Epithelial cell of proximal tubule (primary cell): ENCODE data around the gene TAAR6. TPM values are rescaled to one million over a fixed set of nuclear protein-coding genes. Genes with fewer than 3 reads are reported as not detected.

Experiments
- DNase-seq: peaks from one replicate; pipeline ENCODE4 v3.0.0-alpha.2; 2011; ENCODE audit warnings: low read depth
- H3K4me3 ChIP-seq: 2 replicates; pipeline ENCODE4 v1.5.1; 2011; ENCODE audit warnings: low read depth, mild to moderate bottlenecking, low read length
- total RNA-seq: library from RNA; depleted of rRNA; stranded (reverse); fragments of >200 nt; gene quantifications from 2 replicates; pipeline ENCODE4 v1.2.3, GENCODE V29; 2015
- TF ChIP-seq, protein P1 (sequence below): conservative IDR thresholded peaks from 2 replicates; pipeline ENCODE4 v1.5.1; 2012; ENCODE audit warnings: low read depth, mild to moderate bottlenecking, low read length

Gene TAAR6
- total RNA-seq, 1 donor from 2014 or later: not detected

DNA sequence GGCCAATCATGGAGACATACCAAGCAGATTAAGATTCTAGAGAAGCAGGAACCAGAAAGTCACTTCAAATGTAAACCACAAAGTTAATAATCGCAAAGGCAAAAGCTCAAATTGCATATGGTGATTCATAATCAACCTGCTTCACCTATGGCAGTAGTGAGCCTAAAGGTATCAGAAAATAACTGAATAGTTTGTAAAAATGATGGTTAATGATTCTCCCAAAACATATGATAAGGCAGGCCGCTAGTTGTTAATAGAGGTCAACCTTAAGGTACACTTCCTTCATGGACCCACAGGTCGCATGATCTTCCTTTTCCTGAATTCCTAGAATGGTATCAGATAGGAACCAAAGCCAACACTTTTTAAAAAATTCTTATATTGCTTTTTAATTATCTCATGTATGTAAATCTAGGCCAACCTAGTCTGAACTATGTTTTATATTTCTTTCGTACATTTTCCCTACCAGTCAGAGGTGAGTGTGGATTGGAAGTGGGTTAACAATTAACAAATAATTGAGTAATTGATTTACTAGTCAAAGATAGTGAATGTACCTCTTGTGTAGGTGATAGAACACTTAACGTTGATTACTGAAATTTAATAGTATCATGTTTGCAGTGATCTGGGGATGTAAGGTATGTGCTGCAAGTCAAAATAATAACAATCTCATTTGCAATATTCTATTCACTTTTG, 37.6 kb downstream of the TAAR6 start:
- TF ChIP-seq, protein P1, sequence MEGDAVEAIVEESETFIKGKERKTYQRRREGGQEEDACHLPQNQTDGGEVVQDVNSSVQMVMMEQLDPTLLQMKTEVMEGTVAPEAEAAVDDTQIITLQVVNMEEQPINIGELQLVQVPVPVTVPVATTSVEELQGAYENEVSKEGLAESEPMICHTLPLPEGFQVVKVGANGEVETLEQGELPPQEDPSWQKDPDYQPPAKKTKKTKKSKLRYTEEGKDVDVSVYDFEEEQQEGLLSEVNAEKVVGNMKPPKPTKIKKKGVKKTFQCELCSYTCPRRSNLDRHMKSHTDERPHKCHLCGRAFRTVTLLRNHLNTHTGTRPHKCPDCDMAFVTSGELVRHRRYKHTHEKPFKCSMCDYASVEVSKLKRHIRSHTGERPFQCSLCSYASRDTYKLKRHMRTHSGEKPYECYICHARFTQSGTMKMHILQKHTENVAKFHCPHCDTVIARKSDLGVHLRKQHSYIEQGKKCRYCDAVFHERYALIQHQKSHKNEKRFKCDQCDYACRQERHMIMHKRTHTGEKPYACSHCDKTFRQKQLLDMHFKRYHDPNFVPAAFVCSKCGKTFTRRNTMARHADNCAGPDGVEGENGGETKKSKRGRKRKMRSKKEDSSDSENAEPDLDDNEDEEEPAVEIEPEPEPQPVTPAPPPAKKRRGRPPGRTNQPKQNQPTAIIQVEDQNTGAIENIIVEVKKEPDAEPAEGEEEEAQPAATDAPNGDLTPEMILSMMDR: no peak
- DNase-seq: peak; percentile 55
- H3K4me3 ChIP-seq: no peak overlapping the region

DNA sequence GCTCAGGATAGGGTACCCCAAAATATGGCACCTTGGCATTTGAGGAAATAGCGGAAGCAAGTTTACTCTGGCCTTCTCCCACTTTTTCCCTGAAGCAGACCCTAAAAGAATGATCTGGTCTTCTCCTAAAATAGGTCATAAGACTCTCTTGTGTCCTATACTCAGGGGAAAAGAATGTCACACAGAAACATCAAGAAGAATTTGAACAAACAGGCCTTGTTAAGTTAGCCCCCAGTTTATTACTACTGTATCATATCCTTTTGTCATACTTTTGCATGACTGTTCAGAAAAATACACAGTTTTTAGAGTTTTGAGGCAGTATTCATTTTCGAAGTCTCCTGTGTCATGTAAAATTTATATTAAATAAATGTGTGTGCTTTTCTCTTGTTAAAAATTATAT, 41.5 kb downstream of the TAAR6 start:
- no peak for DNase-seq
- TF ChIP-seq, protein P1: no peak
- H3K4me3 ChIP-seq: no peak overlapping the region

DNA sequence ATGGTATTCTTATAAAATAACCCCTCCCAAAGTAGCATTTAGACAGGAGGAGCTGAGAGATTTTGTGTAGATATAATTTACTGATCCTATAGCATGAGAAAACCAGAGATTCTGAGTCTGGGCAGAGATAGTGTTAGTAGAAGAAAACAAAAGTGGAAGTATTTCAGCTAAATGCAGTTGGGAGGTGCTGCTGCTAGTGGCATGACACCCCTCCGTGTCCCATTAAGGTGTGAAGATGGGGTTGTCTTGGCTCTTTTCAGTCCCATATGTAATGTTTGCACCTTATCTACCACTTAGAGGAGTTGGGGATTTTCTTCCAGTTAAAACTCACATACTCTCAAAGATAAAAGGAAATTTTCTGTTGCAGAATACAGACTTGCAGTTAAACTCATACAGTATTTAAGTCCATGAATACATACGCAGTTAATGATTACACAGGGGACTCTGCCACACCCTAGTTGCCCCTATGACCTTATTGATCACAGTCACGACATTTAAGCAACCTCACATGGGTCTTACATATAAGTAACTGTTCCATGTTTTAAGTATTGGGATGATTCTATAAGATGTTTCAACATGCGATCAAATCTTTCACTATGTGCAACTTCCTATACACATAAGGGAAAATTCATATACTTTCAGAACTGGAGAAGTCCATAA, 42.5 kb downstream of the TAAR6 start:
- DNase-seq: no peak
- TF ChIP-seq, protein P1: no peak
- no peak overlapping the region for H3K4me3 ChIP-seq

DNA sequence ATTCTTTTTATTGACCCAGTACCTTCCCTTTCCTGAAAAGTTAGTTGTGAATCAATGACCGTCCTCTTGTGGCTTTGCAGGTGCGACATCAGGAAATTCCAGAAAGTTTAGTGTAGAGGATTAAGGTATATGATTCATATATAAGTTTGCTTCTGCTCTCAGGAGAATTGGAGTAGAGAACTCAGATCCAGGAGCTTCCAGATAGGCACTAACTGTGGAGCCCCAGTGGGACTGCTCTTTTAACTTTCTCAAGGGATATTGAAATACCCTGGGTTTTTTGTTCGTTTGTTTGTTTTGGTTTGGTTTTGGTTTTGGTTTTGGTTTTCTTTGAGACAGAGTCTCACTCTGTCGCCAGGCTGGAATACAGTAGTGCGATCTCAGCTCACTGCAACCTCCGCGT, 44.4 kb downstream of the TAAR6 start:
- H3K4me3 ChIP-seq: no peak overlapping the region

DNA sequence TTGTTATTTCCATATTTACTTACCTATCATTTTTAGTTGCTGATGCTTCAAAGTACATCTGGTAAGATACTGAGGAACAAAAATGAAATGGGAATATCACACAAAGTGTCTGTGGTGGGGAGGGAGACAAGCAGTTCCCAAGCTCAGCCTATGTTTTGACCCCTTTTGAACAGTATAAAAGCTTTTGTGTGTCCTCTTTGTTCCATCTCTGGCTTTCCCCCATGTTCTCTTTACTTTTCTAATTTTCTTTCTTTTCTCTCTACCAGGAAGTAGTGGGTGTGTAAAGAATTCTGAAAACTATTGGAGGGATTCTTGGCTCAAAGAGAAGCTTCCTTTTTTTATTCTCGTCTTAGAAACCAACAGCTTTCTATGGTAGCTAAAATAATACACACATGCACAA, 46.6 kb downstream of the TAAR6 start:
- no peak for DNase-seq
- TF ChIP-seq, protein P1: no peak
- no peak overlapping the region for H3K4me3 ChIP-seq

More for the DNA sequence above, 44.4 kb downstream of the TAAR6 start:
- no peak for DNase-seq
- TF ChIP-seq, protein P1: no peak

Other genes with a start within 250 kb of the TAAR6 start
- gene MOXD1, start 168.8 kb upstream of the TAAR6 start, total RNA-seq: 28.5 and 47.9 TPM in 2 replicates
- gene STX7, start 57.2 kb upstream of the TAAR6 start, total RNA-seq: 25.8 and 36.8 TPM in 2 replicates
- gene TAAR9, start 32.0 kb upstream of the TAAR6 start, total RNA-seq: not detected in 2 replicates
- not detected in 2 replicates for gene TAAR8, start 17.6 kb upstream of the TAAR6 start, total RNA-seq
- not detected in 2 replicates for gene TAAR5, start 19.4 kb downstream of the TAAR6 start, total RNA-seq
- not detected in 2 replicates for gene TAAR2, start 54.0 kb downstream of the TAAR6 start, total RNA-seq
- gene TAAR1, start 88.9 kb downstream of the TAAR6 start, total RNA-seq: not detected in 2 replicates
- gene VNN1, start 143.7 kb downstream of the TAAR6 start, total RNA-seq: under 0.01 and 0.14 TPM in 2 replicates
- gene VNN2, start 187.6 kb downstream of the TAAR6 start, total RNA-seq: 0.29 and 1.7 TPM in 2 replicates
- 3.4 and 5.4 TPM in 2 replicates for gene SLC18B1, start 228.3 kb downstream of the TAAR6 start, total RNA-seq
- 2,462 and 2,776 TPM in 2 replicates for gene RPS12, start 244.2 kb downstream of the TAAR6 start, total RNA-seq